ENCODE results near the gene ASH1L.

ASH1L gene

DNA sequence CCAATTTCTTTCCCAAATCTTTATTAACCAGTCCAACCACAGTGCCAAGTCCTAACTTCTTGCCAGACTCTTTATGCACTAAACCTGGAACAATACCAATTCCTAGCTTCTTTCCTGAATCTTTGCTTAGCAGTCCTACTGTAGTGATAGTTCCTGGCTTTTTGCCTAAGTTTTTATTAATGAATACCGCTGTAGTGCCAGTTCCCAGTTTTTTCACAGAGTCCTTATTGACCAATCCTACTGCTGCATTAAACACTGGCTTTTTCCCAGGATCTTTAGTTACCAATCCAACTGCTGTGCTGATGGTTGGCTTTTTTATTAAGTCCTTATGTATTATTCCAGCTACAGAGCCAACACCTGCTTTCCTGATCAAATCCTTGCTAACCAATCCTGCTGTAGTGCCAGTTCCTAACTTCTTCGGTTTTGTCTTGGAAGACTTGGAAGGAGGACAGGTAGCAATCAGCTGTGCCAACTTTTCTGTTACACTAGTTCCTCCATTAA is 80.8 kb downstream of the ASH1L start:
- H3K4me3 ChIP-seq (ENCODE audit: low read length), result no peak overlapping the region
- TF ChIP-seq, protein P1, sequence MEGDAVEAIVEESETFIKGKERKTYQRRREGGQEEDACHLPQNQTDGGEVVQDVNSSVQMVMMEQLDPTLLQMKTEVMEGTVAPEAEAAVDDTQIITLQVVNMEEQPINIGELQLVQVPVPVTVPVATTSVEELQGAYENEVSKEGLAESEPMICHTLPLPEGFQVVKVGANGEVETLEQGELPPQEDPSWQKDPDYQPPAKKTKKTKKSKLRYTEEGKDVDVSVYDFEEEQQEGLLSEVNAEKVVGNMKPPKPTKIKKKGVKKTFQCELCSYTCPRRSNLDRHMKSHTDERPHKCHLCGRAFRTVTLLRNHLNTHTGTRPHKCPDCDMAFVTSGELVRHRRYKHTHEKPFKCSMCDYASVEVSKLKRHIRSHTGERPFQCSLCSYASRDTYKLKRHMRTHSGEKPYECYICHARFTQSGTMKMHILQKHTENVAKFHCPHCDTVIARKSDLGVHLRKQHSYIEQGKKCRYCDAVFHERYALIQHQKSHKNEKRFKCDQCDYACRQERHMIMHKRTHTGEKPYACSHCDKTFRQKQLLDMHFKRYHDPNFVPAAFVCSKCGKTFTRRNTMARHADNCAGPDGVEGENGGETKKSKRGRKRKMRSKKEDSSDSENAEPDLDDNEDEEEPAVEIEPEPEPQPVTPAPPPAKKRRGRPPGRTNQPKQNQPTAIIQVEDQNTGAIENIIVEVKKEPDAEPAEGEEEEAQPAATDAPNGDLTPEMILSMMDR (IDR thresholded peaks at IDR 0.05; ENCODE audit: insufficient read depth, low read depth, low read length, missing control alignments), result no peak
- DNase-seq (ENCODE audit: low read depth), result no peak

DNA sequence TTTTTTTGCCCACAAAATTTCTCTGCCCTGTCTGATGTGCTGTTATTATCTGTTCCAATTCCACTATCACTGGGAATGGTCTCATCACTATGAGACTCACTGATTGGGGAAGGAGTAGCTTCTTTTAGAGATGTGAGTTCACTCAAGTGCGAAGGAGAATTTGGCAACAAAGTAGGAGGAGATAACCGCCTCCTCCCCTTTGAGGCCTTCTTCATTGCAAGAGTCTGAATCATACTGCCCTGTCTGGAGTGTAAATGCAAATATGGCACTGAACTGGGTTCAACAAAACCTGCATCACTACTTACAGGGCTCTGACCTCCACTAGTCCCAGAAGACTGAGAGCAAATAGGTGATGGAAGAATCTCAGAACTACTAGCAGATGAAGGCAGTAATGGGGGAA is 83.4 kb downstream of the ASH1L start:
- no peak overlapping the region for H3K4me3 ChIP-seq (ENCODE audit: low read length)
- TF ChIP-seq, protein P1 (IDR thresholded peaks at IDR 0.05; ENCODE audit: insufficient read depth, low read depth, low read length, missing control alignments), result no peak
- DNase-seq (ENCODE audit: low read depth), result peak; percentile 67

DNA sequence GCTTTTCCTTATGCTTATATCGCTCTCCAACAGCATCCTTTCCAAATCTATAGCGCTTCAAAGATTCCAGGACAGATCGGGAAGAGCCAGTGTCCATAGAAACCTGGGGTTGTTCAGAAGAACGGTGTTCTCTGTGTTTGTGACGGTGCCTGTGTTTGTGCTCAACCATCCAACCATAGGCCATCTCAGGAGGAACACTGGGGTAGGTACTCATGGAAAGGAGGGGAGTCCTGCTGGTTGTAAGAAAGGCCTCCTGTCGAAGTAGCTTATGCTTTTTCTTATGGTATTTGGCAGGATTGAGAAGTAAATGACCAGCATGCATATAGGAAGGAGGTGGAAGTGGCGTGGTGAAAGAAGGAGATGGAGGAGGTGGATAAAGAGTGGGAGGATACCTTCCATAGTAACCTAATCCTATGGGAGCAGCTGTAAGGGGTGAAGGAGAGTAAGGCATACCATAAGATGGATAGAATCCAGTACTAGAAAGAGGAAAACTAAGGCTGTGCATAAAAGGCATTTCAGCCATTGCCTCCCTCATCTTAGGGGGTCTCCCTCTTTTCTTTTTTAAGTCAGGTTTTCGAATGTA is 84.2 kb downstream of the ASH1L start:
- no peak overlapping the region for H3K4me3 ChIP-seq (ENCODE audit: low read length)
- TF ChIP-seq, protein P1 (IDR thresholded peaks at IDR 0.05; ENCODE audit: insufficient read depth, low read depth, low read length, missing control alignments), result no peak
- no peak for DNase-seq (ENCODE audit: low read depth)

DNA sequence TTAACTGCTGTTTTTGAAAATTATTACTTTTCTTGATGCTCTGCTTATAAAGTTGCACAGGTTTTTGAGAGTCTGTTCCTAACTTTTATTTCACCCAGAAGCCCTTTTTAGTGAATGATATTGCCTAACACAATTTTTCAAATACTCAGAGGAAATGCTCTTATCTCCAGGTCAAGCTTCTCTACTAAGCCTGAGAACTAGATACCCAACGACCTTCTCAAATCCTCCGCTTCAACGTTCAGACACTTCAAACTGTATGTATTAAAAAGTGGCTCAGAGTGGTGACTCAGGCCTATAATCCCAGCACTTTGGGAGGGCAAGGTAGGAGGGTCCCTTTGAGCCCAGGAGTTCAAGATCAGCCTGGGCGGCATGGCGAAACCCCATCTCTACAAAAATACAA is 88.5 kb downstream of the ASH1L start:
- H3K4me3 ChIP-seq (ENCODE audit: low read length), result no peak overlapping the region
- no peak for DNase-seq (ENCODE audit: low read depth)
- TF ChIP-seq, protein P1 (IDR thresholded peaks at IDR 0.05; ENCODE audit: insufficient read depth, low read depth, low read length, missing control alignments), result no peak

DNA sequence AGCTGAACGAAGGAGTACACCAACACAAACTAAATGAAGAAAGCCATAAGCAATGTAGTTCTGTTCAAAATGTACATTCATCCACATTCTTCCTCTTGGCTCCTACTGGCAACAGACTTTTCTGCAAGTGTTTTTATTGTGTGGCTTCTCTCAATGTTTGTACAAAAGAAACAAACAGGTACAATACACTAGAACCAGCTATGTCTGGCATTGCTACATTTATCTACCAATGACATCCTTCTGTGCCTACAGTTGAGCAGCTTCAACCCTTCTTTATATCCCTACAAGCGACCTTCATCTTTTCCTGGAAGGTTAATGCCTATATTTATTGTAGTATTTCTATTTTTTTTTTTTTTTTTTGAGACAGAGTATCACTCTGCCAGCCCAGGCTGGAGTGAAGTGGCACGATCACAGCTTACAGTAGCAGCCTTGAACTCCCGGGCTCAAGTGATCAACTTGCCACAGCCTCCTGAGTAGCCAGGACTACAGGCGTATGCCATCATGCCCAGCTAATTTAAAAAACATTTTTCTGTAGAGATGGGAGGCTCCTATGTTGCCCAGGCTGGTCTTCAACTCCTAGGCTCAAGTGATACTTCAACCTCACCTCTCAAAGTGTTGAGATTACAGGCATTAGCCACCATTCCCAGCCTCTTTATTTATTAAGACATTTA is 89.3 kb downstream of the ASH1L start:
- TF ChIP-seq, protein P1 (IDR thresholded peaks at IDR 0.05; ENCODE audit: insufficient read depth, low read depth, low read length, missing control alignments), result no peak
- no peak overlapping the region for H3K4me3 ChIP-seq (ENCODE audit: low read length)
- DNase-seq (ENCODE audit: low read depth), result no peak

DNA sequence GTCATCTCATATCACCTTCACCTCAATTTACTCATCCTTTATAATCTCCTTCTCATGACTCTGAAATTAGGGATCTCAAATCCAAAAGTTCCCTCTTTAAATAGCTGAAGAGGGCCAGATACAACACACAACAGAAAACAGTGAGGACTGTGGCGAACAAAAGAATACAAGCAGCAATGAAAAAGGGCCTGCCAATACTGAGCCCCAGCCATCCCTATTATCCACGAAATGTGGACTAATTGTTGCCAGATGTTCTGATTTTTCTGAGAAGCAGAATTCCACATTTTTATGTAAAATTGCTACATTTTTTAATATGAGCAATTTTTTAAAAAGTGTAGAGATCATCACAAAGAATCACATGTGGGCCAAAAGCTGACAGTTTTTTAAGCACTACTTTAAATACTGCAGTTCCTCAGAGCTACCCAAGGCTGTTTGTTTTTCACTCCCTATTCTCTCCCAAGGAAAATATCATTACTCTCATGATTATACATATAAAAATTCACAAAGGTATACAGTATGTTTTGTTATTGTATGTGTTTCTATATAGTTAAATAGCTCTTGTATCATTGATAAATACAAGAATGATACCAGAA is 90.0 kb downstream of the ASH1L start:
- no peak for DNase-seq (ENCODE audit: low read depth)
- TF ChIP-seq, protein P1 (IDR thresholded peaks at IDR 0.05; ENCODE audit: insufficient read depth, low read depth, low read length, missing control alignments), result no peak
- no peak overlapping the region for H3K4me3 ChIP-seq (ENCODE audit: low read length)
